Measurements from ENCODE around the gene SMARCA2. TPM values are rescaled to one million over a fixed set of nuclear protein-coding genes. Genes with fewer than 3 reads are reported as not detected.
"Not testable (repeated sequence)": the region's sequence is repeated elsewhere in the genome, so short reads cannot be mapped to it uniquely, and the experiment has no call there.

Gene SMARCA2
- total RNA-seq, 1 donor from 2014 or later: 96.2 TPM

- Mint-ChIP-seq H3K27me3 (ENCODE audit: low read depth) (no peaks in the 10 kb centered on the region), H3K27ac (no peak overlapping the region), H3K36me3 (peaks cover 30% of the 10 kb centered on the region), H3K4me3 (no peak overlapping the region), H3K9me3 (peaks cover 11% of the 10 kb centered on the region), H3K4me1 (peaks cover 17% of the 10 kb centered on the region)
- TF ChIP-seq CTCF (IDR thresholded peaks at IDR 0.05; ENCODE audit: unreplicated experiment): no peak
- no peak for DNase-seq (ENCODE audit: low spot score in 2 of 2, unreplicated experiment in 2 of 2)
These were observed 123.5 kb downstream of the SMARCA2 start for GRCh38 chr9:2138646-2139045.

- H3K4me3 Mint-ChIP-seq: no peak overlapping the region
- no peak overlapping the region for H3K27ac Mint-ChIP-seq
- peaks cover 8% of the 10 kb centered on the region for H3K9me3 Mint-ChIP-seq
- no peak for TF ChIP-seq CTCF (IDR thresholded peaks at IDR 0.05; ENCODE audit: unreplicated experiment)
- no peaks in the 10 kb centered on the region for H3K27me3 Mint-ChIP-seq (ENCODE audit: low read depth)
- peaks cover 22% of the 10 kb centered on the region for H3K36me3 Mint-ChIP-seq
- DNase-seq (ENCODE audit: low spot score in 2 of 2, unreplicated experiment in 2 of 2): no peak
- H3K4me1 Mint-ChIP-seq: peaks cover 27% of the 10 kb centered on the region
These were observed 125.6 kb downstream of the SMARCA2 start for GRCh38 chr9:2140600-2141223.

- no peak for DNase-seq (ENCODE audit: low spot score in 2 of 2, unreplicated experiment in 2 of 2)
These were observed 127.1 kb downstream of the SMARCA2 start for GRCh38 chr9:2142212-2142611.

GRCh38 chr9:2144619-2145018, 129.5 kb downstream of the SMARCA2 start:
- Mint-ChIP-seq H3K4me1 (peaks cover 32% of the 10 kb centered on the region), H3K27me3 (ENCODE audit: low read depth) (no peaks in the 10 kb centered on the region), H3K27ac (peak overlapping the region; percentile 87), H3K9me3 (peaks cover 4% of the 10 kb centered on the region), H3K4me3 (no peak overlapping the region), H3K36me3 (peaks cover 9% of the 10 kb centered on the region)
- no peak for DNase-seq (ENCODE audit: low spot score in 2 of 2, unreplicated experiment in 2 of 2)
- TF ChIP-seq CTCF (IDR thresholded peaks at IDR 0.05; ENCODE audit: unreplicated experiment): no peak

More at GRCh38 chr9:2142212-2142611, 127.1 kb downstream of the SMARCA2 start:
- Mint-ChIP-seq H3K4me3 (no peak overlapping the region), H3K27ac (peak overlapping the region; percentile 87), H3K36me3 (peaks cover 20% of the 10 kb centered on the region), H3K27me3 (ENCODE audit: low read depth) (no peaks in the 10 kb centered on the region), H3K4me1 (peaks cover 32% of the 10 kb centered on the region), H3K9me3 (peaks cover 8% of the 10 kb centered on the region)
- TF ChIP-seq CTCF (IDR thresholded peaks at IDR 0.05; ENCODE audit: unreplicated experiment): no peak

- no peak for TF ChIP-seq CTCF (IDR thresholded peaks at IDR 0.05; ENCODE audit: unreplicated experiment)
- no peaks in the 10 kb centered on the region for H3K27me3 Mint-ChIP-seq (ENCODE audit: low read depth)
- no peak overlapping the region for H3K27ac Mint-ChIP-seq
- no peak for DNase-seq (ENCODE audit: low spot score in 2 of 2, unreplicated experiment in 2 of 2)
- peaks cover 4% of the 10 kb centered on the region for H3K9me3 Mint-ChIP-seq
- H3K4me3 Mint-ChIP-seq: no peak overlapping the region
- H3K4me1 Mint-ChIP-seq: peaks cover 32% of the 10 kb centered on the region
- H3K36me3 Mint-ChIP-seq: peaks cover 18% of the 10 kb centered on the region
These were observed 130.6 kb downstream of the SMARCA2 start for GRCh38 chr9:2145746-2146145.

GRCh38 chr9:2146700-2147099, 131.6 kb downstream of the SMARCA2 start:
- not testable (repeated sequence) for H3K4me3 Mint-ChIP-seq; DNase-seq (ENCODE audit: low spot score in 2 of 2, unreplicated experiment in 2 of 2); H3K9me3 Mint-ChIP-seq; H3K27me3 Mint-ChIP-seq (ENCODE audit: low read depth)
- Mint-ChIP-seq H3K36me3 (peaks cover 22% of the 10 kb centered on the region), H3K27ac (peak overlapping the region; percentile 47), H3K4me1 (peaks cover 32% of the 10 kb centered on the region)
